ENCODE measurements around the gene AMT.

DNA sequence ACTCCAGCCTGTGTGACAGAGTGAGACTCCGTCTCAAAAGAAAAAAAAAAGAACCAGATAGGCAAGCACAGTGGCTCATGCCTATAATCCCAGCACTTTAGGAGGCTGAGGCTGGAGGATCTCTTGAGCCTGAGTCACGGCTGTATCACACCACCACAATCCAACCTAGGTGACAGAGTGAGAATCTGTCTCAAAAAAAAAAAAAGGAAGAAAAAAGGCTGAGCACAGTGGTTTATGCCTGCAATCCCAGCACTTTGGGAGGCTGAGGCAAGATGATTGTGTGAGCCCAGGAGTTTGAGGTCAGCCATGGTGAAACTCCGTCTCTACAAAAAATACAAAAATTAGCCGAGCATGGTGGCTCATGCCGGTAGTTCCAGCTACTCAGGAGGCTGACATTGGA, 12.5 kb upstream of the AMT start:
- TF ChIP-seq POLR2A (IDR thresholded peaks at IDR 0.05) = no peak
- TF ChIP-seq, protein P1, sequence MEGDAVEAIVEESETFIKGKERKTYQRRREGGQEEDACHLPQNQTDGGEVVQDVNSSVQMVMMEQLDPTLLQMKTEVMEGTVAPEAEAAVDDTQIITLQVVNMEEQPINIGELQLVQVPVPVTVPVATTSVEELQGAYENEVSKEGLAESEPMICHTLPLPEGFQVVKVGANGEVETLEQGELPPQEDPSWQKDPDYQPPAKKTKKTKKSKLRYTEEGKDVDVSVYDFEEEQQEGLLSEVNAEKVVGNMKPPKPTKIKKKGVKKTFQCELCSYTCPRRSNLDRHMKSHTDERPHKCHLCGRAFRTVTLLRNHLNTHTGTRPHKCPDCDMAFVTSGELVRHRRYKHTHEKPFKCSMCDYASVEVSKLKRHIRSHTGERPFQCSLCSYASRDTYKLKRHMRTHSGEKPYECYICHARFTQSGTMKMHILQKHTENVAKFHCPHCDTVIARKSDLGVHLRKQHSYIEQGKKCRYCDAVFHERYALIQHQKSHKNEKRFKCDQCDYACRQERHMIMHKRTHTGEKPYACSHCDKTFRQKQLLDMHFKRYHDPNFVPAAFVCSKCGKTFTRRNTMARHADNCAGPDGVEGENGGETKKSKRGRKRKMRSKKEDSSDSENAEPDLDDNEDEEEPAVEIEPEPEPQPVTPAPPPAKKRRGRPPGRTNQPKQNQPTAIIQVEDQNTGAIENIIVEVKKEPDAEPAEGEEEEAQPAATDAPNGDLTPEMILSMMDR (IDR thresholded peaks at IDR 0.05) = no peak
